Measurements from ENCODE around the gene CST5.

DNA sequence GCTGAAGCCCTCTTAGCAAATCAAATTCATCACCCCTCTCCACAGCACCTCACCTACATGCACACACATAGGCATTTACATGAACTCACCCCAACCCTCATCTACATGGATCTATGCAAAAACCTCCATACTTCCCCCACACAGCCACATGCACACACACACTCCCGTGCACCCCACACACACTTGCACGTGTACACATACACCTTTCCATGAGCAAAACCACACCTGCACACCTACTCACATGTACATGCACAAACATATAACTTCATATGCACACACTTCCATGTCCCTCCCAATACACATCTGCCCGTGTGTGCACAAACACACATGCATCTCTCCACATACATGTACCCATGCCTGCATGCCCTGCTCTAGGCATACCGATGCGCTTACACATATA lies 23.3 kb downstream of the CST5 start:
- no peak for TF ChIP-seq POLR2AphosphoS5 (IDR thresholded peaks at IDR 0.05)
- TF ChIP-seq, protein P1, sequence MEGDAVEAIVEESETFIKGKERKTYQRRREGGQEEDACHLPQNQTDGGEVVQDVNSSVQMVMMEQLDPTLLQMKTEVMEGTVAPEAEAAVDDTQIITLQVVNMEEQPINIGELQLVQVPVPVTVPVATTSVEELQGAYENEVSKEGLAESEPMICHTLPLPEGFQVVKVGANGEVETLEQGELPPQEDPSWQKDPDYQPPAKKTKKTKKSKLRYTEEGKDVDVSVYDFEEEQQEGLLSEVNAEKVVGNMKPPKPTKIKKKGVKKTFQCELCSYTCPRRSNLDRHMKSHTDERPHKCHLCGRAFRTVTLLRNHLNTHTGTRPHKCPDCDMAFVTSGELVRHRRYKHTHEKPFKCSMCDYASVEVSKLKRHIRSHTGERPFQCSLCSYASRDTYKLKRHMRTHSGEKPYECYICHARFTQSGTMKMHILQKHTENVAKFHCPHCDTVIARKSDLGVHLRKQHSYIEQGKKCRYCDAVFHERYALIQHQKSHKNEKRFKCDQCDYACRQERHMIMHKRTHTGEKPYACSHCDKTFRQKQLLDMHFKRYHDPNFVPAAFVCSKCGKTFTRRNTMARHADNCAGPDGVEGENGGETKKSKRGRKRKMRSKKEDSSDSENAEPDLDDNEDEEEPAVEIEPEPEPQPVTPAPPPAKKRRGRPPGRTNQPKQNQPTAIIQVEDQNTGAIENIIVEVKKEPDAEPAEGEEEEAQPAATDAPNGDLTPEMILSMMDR (IDR thresholded peaks at IDR 0.05), result no peak
